AG04450 (cell line): ENCODE data around the gene DEXI. TPM values are rescaled to one million over a fixed set of nuclear protein-coding genes. Genes with fewer than 3 reads are reported as not detected.

Experiments used
- CTCF ChIA-PET: fragments of 300-600, 350-600 bp; formaldehyde crosslinking; extraction: SDS; loops from one replicate; lab custom pipeline; 2022; ENCODE audit warnings: antibody characterized with exemption, inconsistent platforms; lab: Charles Lee
- POLR2A ChIA-PET: fragments of 350-600 bp; formaldehyde crosslinking; extraction: SDS; loops from one replicate; lab custom pipeline; 2021; ENCODE audit warnings: antibody characterized with exemption, inconsistent platforms; lab: Yijun Ruan, JAX
- DNase-seq: peaks from one replicate; pipeline ENCODE4 v3.0.0-alpha.2; 2011; ENCODE audit warnings: low read depth, low spot score
- H3K27ac ChIP-seq: one replicate; pipeline ENCODE4 v1.5.1; 2012; ENCODE audit warnings: low read depth, low read length, control low read depth
- H3K27me3 ChIP-seq: one replicate; pipeline ENCODE4 v1.6.0; 2012; ENCODE audit warnings: low read length; ENCODE audit not compliant: control insufficient read depth, insufficient read depth
- H3K4me3 ChIP-seq: 2 replicates; pipeline ENCODE4 v1.5.1; 2011; ENCODE audit warnings: mild to moderate bottlenecking, low read depth, low read length, control low read depth
- H3K9me3 ChIP-seq: 2 replicates; pipeline ENCODE4 v1.5.1; 2012; ENCODE audit warnings: low read length; ENCODE audit not compliant: control insufficient read depth, insufficient read depth
- polyA plus RNA-seq: library from polyadenylated mRNA; depleted of rRNA; stranded (reverse); fragments of >200 nt; gene quantifications from 2 replicates; pipeline ENCODE4 v1.2.3, GENCODE V29; 2011
- TF ChIP-seq, protein P1 (sequence below): IDR thresholded peaks from 2 replicates; pipeline ENCODE4 v1.5.1; 2011; ENCODE audit warnings: low read depth, low read length, control low read depth, inconsistent platforms

The DEXI gene
- polyA plus RNA-seq, 1 experiment: 37.3 TPM

DNA sequence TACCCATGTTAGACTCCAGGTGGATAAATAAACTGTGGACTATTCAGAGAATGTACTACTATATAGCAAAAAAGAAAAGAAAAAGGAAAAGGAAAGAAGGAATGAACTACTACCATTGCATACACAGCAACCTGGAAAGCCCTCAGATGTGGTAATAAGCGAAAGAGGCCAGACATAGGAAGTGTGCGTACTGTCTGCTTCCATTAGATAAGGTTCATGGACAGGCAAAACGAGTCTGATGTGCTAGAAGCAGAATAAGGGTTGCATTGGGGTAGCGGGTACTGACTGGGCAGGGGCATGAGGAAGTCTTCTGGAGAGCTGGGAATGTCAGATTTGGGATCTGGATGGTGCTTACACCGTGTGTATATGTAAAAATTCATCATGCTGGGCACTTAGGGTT lies 23.9 kb upstream of the DEXI start:
- H3K9me3 ChIP-seq: no peaks in the 10 kb centered on the region
- TF ChIP-seq, protein P1, sequence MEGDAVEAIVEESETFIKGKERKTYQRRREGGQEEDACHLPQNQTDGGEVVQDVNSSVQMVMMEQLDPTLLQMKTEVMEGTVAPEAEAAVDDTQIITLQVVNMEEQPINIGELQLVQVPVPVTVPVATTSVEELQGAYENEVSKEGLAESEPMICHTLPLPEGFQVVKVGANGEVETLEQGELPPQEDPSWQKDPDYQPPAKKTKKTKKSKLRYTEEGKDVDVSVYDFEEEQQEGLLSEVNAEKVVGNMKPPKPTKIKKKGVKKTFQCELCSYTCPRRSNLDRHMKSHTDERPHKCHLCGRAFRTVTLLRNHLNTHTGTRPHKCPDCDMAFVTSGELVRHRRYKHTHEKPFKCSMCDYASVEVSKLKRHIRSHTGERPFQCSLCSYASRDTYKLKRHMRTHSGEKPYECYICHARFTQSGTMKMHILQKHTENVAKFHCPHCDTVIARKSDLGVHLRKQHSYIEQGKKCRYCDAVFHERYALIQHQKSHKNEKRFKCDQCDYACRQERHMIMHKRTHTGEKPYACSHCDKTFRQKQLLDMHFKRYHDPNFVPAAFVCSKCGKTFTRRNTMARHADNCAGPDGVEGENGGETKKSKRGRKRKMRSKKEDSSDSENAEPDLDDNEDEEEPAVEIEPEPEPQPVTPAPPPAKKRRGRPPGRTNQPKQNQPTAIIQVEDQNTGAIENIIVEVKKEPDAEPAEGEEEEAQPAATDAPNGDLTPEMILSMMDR: no peak
- CTCF ChIA-PET: interaction anchor here (1.0 to 4.6 kb wide), 2 partner anchors 12 to 389 kb away, joined by 4 to 47 read pairs; no protein-coding TSS in a partner anchor
- no peak for DNase-seq
- POLR2A ChIA-PET: interaction anchor here (4.3 kb wide), 1 partner anchor 290 kb away, joined by 39 read pairs; the partner anchor contains the start of gene SOCS1
- no peak overlapping the region for H3K4me3 ChIP-seq
- no peak overlapping the region for H3K27ac ChIP-seq
- H3K27me3 ChIP-seq: no peaks in the 10 kb centered on the region

GRCh38 chr16:10965440-10966061 lies 23.3 kb upstream of the DEXI start:
- H3K27ac ChIP-seq: no peak overlapping the region
- no peaks in the 10 kb centered on the region for H3K9me3 ChIP-seq
- no peak overlapping the region for H3K4me3 ChIP-seq
- no peaks in the 10 kb centered on the region for H3K27me3 ChIP-seq
- TF ChIP-seq, protein P1: no peak
- DNase-seq: no peak
- ChIA-PET CTCF (interaction anchor here (2.8 to 5.7 kb wide), 3 partner anchors 11 to 389 kb away, joined by 19 to 92 read pairs (median 47); partner anchors contain the start of gene SOCS1), POLR2A (interaction anchor here (1.3 to 4.3 kb wide), 2 partner anchors 286 to 290 kb away, joined by 7 to 39 read pairs; partner anchors contain the start of gene SOCS1)

GRCh38 chr16:10964891-10965326 lies 22.6 kb upstream of the DEXI start:
- POLR2A ChIA-PET: interaction anchor here (1.3 to 4.3 kb wide), 2 partner anchors 287 to 291 kb away, joined by 7 to 39 read pairs; partner anchors contain the start of gene SOCS1
- no peaks in the 10 kb centered on the region for H3K27me3 ChIP-seq
- H3K9me3 ChIP-seq: no peaks in the 10 kb centered on the region
- no peak for DNase-seq
- H3K27ac ChIP-seq: no peak overlapping the region
- H3K4me3 ChIP-seq: no peak overlapping the region
- CTCF ChIA-PET: interaction anchor here (0.5 to 5.7 kb wide), 15 partner anchors 11 to 423 kb away, joined by 3 to 92 read pairs (median 7); partner anchors contain the start of gene SOCS1
- TF ChIP-seq, protein P1: no peak

- TF ChIP-seq, protein P1: peak; percentile 96
- POLR2A ChIA-PET: interaction anchor here (0.7 to 4.3 kb wide), 4 partner anchors 224 to 291 kb away, joined by 3 to 39 read pairs (median 5); partner anchors contain the start of gene SOCS1
- Histone ChIP-seq H3K9me3 (no peaks in the 10 kb centered on the region), H3K4me3 (no peak overlapping the region), H3K27ac (peak overlapping the region; percentile 33), H3K27me3 (no peaks in the 10 kb centered on the region)
- peak; percentile 65 for DNase-seq
- CTCF ChIA-PET: interaction anchor here (0.5 to 5.7 kb wide), 60 partner anchors 8 to 902 kb away, joined by 3 to 92 read pairs (median 4); partner anchors contain the start of genes CLEC16A, SOCS1 and TNP2
Measured at GRCh38 chr16:10964039-10964890, 22.0 kb upstream of the DEXI start.
